Karpas-422 (cell line): ENCODE results near the gene INSIG1. TPM values are rescaled to one million over a fixed set of nuclear protein-coding genes. Genes with fewer than 3 reads are reported as not detected.

Experiments
- DNase-seq: peaks from one replicate; pipeline ENCODE4 v3.0.0-alpha.2; 2015
- H2AFZ ChIP-seq: fragments of 200-600 bp; sonication (generic); 2 replicates; pipeline ENCODE4 v1.6.1; 2014; ENCODE audit warnings: antibody characterized with exemption, low read length, mixed read lengths
- H3K27ac ChIP-seq: fragments of 200-600 bp; sonication (generic); 2 replicates; pipeline ENCODE4 v1.5.1; 2014; ENCODE audit warnings: mild to moderate bottlenecking, low read length, moderate library complexity
- H3K27me3 ChIP-seq: fragments of 200-600 bp; sonication (generic); 2 replicates; pipeline ENCODE4 v1.6.1; 2014; ENCODE audit warnings: low read length, mixed read lengths
- H3K36me3 ChIP-seq: fragments of 200-600 bp; sonication (generic); 2 replicates; pipeline ENCODE4 v1.6.1; 2014; ENCODE audit warnings: low read length, mixed read lengths; ENCODE audit not compliant: insufficient read depth
- H3K4me1 ChIP-seq: fragments of 200-600 bp; sonication (generic); 2 replicates; pipeline ENCODE4 v1.6.1; 2014; ENCODE audit warnings: mild to moderate bottlenecking, low read length, mixed read lengths
- H3K4me2 ChIP-seq: fragments of 200-600 bp; sonication (generic); 2 replicates; pipeline ENCODE4 v1.6.1; 2014; ENCODE audit warnings: low read length, low read depth, mild to moderate bottlenecking; ENCODE audit not compliant: poor library complexity, severe bottlenecking
- H3K4me3 ChIP-seq: fragments of 200-600 bp; sonication (generic); 2 replicates; pipeline ENCODE4 v1.5.1; 2014; ENCODE audit warnings: mild to moderate bottlenecking, antibody characterized with exemption, low read length, mixed read lengths
- H3K79me2 ChIP-seq: fragments of 200-600 bp; sonication (generic); 2 replicates; pipeline ENCODE4 v1.6.1; 2014; ENCODE audit warnings: mild to moderate bottlenecking, low read length, mixed read lengths
- H3K9ac ChIP-seq: fragments of 200-600 bp; sonication (generic); 2 replicates; pipeline ENCODE4 v1.6.0; 2014; ENCODE audit warnings: low read length
- H3K9me2 ChIP-seq: fragments of 200-600 bp; sonication (generic), shearing (Covaris generic); replicated peaks from 2 replicates; pipeline ENCODE4 v1.6.0; 2014; ENCODE audit warnings: mild to moderate bottlenecking, low read length, moderate library complexity; ENCODE audit not compliant: insufficient read depth
- H3K9me3 ChIP-seq: fragments of 300-700, 200-600 bp; sonication (generic); 2 replicates; pipeline ENCODE4 v1.6.1; 2014; ENCODE audit warnings: low read length, mixed read lengths
- H4K20me1 ChIP-seq: fragments of 200-600 bp; sonication (generic); 2 replicates; pipeline ENCODE4 v1.6.1; 2014; ENCODE audit warnings: mild to moderate bottlenecking, antibody characterized with exemption, low read length, low read depth; ENCODE audit not compliant: insufficient read depth
- total RNA-seq: library from RNA; depleted of rRNA; stranded (reverse); fragments of >200 nt; shearing (Covaris generic); gene quantifications from 2 replicates; pipeline ENCODE4 v1.2.3, GENCODE V29; 2014; ENCODE audit warnings: low replicate concordance

Gene INSIG1
- total RNA-seq, 1 experiment from 2014 or later, result 249 TPM

DNA sequence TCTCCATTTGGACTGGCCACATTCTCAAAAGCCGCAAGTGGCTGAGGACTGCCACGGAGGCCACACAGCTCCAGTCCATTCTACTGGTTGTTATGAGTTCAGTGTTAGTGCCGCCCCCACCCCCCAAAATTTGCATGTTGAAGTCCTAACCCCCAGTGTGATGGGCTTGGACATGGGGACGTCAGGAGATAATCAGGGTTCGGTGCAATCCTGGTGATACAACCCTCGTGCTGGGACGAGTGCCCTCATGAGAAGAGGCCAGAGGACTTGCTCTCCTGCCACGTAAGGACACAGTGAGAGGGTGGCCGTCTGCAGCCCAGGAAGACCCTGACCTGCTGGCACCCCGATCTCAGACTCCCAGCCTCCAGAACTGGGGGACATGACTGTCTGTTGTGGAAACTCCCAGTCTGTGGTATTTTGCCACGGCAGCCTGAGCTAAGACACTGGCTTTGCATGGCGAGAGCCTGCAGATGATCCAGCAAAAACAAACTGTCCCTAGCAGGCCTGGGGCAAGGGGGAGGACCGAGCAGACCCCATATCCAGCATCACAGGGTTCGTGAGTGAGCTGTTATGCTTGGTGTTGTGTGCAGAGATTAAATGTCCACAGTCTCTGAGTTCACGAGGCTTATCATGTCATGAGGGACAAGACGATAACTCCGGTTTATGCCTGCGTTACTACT, 41.5 kb upstream of the INSIG1 start:
- Histone ChIP-seq H3K79me2 (no peaks in the 10 kb centered on the region), H3K4me2 (no peak overlapping the region), H3K27ac (no peak overlapping the region), H3K36me3 (no peaks in the 10 kb centered on the region), H2AFZ (no peak overlapping the region), H4K20me1 (no peaks in the 10 kb centered on the region), H3K4me1 (no peaks in the 10 kb centered on the region), H3K4me3 (no peak overlapping the region), H3K9me2 (no peaks in the 10 kb centered on the region), H3K27me3 (no peaks in the 10 kb centered on the region), H3K9ac (no peak overlapping the region), H3K9me3 (no peaks in the 10 kb centered on the region)
- no peak for DNase-seq

DNA sequence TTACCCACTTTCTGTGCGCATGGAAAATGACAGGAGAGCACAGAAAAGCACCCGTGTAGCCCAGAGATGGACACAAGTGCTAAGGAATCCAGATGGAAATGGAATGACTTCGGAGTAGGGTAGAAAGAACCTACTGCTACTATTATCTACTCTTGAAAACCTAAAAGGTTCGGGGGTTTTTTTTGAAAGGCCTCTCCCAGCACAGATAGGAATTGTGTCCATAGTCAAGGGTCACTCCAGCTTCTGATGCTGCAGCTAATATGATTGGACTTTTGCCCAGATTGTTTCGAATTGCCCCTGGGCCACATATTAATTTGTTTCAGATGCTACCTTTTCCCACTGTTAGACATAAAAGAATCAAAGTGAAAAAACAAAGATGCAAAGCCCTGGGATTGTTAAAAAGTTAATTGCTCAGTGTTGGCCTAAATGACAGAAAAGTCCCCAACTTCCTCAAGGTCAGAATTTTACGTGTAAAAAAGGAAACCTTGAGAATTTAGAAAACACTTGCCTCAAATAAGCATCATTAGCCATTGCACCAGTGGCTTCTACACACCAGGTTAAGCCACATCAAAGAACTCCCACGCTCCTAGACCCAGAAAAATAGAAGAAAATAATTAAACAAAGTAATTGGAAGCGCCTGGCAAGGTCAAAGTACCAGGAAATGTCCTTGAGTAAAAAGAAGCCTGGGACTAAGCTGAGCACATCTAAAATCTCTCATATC, 40.8 kb upstream of the INSIG1 start:
- H3K4me1 ChIP-seq, result no peaks in the 10 kb centered on the region
- no peaks in the 10 kb centered on the region for H3K9me3 ChIP-seq
- no peaks in the 10 kb centered on the region for H3K36me3 ChIP-seq
- no peaks in the 10 kb centered on the region for H4K20me1 ChIP-seq
- no peak overlapping the region for H3K9ac ChIP-seq
- H3K4me2 ChIP-seq, result no peak overlapping the region
- no peak overlapping the region for H2AFZ ChIP-seq
- H3K4me3 ChIP-seq, result no peak overlapping the region
- H3K27ac ChIP-seq, result no peak overlapping the region
- H3K79me2 ChIP-seq, result no peaks in the 10 kb centered on the region
- no peak for DNase-seq
- no peaks in the 10 kb centered on the region for H3K27me3 ChIP-seq
- no peaks in the 10 kb centered on the region for H3K9me2 ChIP-seq

DNA sequence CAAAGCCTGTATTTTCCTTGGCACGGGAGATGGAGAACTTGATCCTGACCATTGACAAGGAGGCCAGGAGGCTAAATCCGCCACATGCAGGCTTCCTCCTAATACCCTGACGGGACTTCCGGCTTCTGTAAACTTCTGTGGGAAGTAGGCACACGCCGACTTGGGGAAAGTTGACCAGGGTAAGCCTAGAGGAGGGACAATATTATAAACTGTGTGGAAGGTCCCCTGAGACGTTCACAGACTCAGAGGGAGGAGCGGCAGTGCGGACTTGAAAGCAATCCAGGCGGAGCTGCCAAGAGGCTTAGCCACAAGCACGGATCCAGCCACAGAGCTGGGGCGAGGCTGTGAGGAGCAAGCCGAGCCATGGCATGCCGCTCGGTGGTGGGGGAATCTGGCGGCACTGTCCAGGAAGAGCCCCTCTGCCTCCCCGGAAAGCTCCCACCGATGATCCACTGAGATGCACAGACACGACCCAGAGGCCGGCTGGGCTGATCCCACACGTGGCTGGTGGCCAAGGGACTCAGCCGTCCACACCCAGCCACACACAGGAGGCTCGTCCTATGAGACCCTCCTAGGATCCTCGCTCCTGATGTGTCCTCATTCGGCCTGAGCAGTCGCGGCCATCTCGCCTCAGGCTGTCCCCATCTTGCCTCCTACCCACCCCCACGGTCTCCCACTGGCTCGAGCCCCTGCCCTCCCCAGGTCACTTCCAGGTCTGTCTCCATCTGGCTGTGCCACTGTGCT, 40.0 kb upstream of the INSIG1 start:
- no peak for DNase-seq
- Histone ChIP-seq H3K27me3 (no peaks in the 10 kb centered on the region), H3K27ac (no peak overlapping the region), H4K20me1 (no peaks in the 10 kb centered on the region), H2AFZ (no peak overlapping the region), H3K79me2 (no peaks in the 10 kb centered on the region), H3K9ac (no peak overlapping the region), H3K9me3 (no peaks in the 10 kb centered on the region), H3K36me3 (no peaks in the 10 kb centered on the region), H3K4me2 (no peak overlapping the region), H3K9me2 (no peaks in the 10 kb centered on the region), H3K4me3 (no peak overlapping the region), H3K4me1 (no peaks in the 10 kb centered on the region)

DNA sequence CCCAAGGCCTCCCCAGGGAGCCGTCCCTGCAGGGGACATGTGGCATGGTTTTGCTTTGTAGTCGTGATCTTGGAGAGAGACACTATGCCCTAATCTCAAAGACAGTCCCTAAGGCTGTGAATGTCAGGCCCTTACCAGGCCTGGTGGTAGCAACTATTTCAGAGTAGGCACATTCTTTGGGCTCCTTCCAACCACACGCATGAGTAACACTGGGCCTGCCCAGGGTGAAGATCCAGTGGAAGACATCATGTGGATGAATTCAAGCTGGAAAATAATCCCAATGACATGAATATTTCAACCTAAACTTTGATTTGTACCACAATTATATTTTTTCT, 39.5 kb upstream of the INSIG1 start:
- H3K9ac ChIP-seq, result no peak overlapping the region
- H3K4me2 ChIP-seq, result no peak overlapping the region
- DNase-seq, result no peak

DNA sequence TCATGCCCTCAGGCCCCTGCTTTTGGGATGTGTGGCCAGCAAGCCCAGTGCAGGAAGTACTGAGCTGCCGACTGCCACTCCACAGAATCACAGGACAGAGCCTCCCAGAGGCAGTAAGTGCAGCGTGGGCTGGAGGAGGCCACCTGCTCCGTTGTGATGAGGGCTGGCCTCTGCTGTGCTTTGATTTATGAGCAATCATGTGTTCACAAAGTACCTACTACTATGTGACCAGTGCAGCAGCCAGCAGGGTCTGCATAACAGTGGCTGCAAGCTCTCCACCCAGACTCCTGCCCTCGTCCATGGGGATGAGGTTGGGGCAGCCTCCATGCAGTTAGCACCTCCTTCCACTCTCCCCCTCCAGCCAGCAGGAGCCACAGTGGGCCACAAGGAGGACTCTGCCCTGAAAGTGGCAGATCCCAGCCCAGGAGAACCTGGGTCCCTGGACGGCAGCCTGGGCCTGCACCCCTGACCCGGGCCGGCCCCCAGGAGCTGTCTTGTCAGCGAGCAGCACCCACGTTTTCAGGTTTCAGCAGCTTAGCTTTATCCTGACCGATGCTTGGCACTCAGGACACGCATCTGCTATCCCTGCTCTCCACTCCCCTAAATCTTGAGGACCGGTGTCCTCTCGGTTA, 37.7 kb upstream of the INSIG1 start:
- Histone ChIP-seq H3K79me2 (no peaks in the 10 kb centered on the region), H3K9me2 (no peaks in the 10 kb centered on the region), H3K4me1 (peaks cover 9% of the 10 kb centered on the region), H3K4me3 (no peak overlapping the region), H3K27ac (no peak overlapping the region), H2AFZ (no peak overlapping the region), H3K9ac (no peak overlapping the region), H3K36me3 (no peaks in the 10 kb centered on the region), H3K9me3 (no peaks in the 10 kb centered on the region), H4K20me1 (no peaks in the 10 kb centered on the region), H3K27me3 (no peaks in the 10 kb centered on the region), H3K4me2 (no peak overlapping the region)
- DNase-seq, result no peak

More for the DNA sequence above, 39.5 kb upstream of the INSIG1 start:
- H4K20me1 ChIP-seq, result no peaks in the 10 kb centered on the region
- no peak overlapping the region for H2AFZ ChIP-seq
- H3K4me1 ChIP-seq, result peaks cover 4% of the 10 kb centered on the region
- H3K36me3 ChIP-seq, result no peaks in the 10 kb centered on the region
- H3K79me2 ChIP-seq, result no peaks in the 10 kb centered on the region
- no peaks in the 10 kb centered on the region for H3K27me3 ChIP-seq
- H3K9me3 ChIP-seq, result no peaks in the 10 kb centered on the region
- no peak overlapping the region for H3K4me3 ChIP-seq
- H3K27ac ChIP-seq, result no peak overlapping the region
- no peaks in the 10 kb centered on the region for H3K9me2 ChIP-seq

DNA sequence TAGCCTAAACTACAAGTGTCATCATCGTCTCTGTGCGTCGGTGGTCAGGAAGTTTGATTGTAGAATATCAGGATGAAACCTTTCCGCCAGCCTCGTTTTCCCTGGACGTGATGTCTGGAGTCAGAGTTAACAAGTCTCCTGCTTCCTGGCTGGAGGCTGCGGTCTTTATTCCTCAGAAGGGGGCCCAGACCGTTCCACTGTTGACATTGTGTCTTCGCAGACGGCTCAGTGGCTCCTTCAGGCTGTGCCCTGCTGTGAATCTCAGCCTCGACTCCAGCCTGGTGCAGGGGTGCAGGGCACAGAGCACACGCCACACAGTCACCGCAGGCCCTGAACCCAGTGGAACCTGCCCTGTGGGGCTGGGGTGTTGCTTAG, 37.2 kb upstream of the INSIG1 start:
- no peak overlapping the region for H2AFZ ChIP-seq
- H3K9me3 ChIP-seq, result no peaks in the 10 kb centered on the region
- H3K27ac ChIP-seq, result no peak overlapping the region
- H3K9me2 ChIP-seq, result no peaks in the 10 kb centered on the region
- H3K4me1 ChIP-seq, result peaks cover 9% of the 10 kb centered on the region
- H3K27me3 ChIP-seq, result no peaks in the 10 kb centered on the region
- H3K9ac ChIP-seq, result no peak overlapping the region
- no peaks in the 10 kb centered on the region for H3K79me2 ChIP-seq
- no peaks in the 10 kb centered on the region for H4K20me1 ChIP-seq
- no peak overlapping the region for H3K4me2 ChIP-seq
- no peak for DNase-seq
- H3K36me3 ChIP-seq, result no peaks in the 10 kb centered on the region
- H3K4me3 ChIP-seq, result no peak overlapping the region

DNA sequence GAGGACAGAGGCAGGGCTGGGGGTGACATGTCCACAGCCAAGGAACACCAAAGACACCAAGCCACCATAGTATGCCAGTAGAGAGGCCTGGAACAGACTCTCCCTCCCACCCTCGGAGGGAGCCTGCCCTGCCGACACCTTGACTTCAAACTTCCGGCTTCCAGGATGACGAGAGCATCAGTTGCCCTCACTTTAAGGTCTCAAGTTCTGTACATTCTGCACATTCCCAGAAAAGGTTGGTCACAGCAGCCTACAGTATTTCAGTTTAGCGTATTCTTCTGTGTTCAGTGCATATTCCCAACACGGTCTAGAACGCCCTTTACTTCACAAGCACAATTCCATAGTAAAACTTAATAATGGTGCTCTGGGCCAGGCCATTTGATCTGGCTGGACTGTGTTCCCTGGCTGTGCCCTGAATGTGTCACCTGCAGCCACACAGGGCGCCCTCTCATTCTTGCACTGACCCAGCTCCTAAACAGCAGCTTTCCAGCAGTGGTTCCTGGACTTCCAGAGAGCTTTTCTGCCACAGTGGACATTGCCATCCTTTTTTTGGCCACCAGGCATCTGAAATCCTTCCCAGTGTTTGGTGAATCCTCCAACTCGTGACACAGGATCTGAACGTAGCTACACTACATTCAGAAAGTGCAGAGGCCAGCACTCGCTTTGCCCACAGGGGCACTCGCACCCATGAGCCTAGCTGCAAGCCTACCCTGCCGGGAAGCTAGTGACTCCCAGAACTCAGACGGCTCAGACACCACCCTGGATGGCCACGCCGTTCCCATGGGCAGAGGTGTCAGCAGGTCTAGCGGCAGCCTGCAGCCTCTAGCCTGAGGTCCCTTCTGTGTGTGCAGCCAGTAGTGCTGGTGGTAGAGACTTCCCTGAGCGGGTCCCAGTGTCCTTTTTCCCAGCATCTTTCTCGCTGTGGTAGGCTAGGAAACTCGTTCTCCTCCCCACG, 36.4 kb upstream of the INSIG1 start:
- no peak for DNase-seq
- Histone ChIP-seq H3K79me2 (no peaks in the 10 kb centered on the region), H3K9ac (no peak overlapping the region), H3K27ac (no peak overlapping the region), H4K20me1 (no peaks in the 10 kb centered on the region), H3K27me3 (no peaks in the 10 kb centered on the region), H2AFZ (no peak overlapping the region), H3K9me3 (no peaks in the 10 kb centered on the region), H3K4me2 (no peak overlapping the region), H3K4me1 (peaks cover 9% of the 10 kb centered on the region), H3K4me3 (no peak overlapping the region), H3K9me2 (no peaks in the 10 kb centered on the region), H3K36me3 (no peaks in the 10 kb centered on the region)
